Activated CD4-positive, CD25-positive, alpha-beta regulatory T cell treated with anti-CD3 and anti-CD28 coated beads, Interleukin-2, amount 50 U/mL, for 24 hours (primary cell): ENCODE results near the gene SEMA3G.
A peak's percentile ranks its signal among the peaks of the same experiment; 100 is the strongest.

Experiments
- ATAC-seq, 2 donors: fragments of 150-1000 bp; cut with Tn5 transposase; one replicate each; pipeline ENCODE4 v1.10.0; 2021; ENCODE audit warnings: mild to moderate bottlenecking in 1 of 2, moderate library complexity in 1 of 2

SEMA3G gene

GRCh38 chr3:52444860-52445793 is at the start of gene SEMA3G:
TSS of gene SEMA3G (minus strand) at chr3:52445103. CDS start at chr3:52445027, 76 bp downstream.
- ATAC-seq: peak; percentile 99

GRCh38 chr3:52494445-52494844 is 49.5 kb upstream of the SEMA3G start:
- ATAC-seq: no peak

DNA sequence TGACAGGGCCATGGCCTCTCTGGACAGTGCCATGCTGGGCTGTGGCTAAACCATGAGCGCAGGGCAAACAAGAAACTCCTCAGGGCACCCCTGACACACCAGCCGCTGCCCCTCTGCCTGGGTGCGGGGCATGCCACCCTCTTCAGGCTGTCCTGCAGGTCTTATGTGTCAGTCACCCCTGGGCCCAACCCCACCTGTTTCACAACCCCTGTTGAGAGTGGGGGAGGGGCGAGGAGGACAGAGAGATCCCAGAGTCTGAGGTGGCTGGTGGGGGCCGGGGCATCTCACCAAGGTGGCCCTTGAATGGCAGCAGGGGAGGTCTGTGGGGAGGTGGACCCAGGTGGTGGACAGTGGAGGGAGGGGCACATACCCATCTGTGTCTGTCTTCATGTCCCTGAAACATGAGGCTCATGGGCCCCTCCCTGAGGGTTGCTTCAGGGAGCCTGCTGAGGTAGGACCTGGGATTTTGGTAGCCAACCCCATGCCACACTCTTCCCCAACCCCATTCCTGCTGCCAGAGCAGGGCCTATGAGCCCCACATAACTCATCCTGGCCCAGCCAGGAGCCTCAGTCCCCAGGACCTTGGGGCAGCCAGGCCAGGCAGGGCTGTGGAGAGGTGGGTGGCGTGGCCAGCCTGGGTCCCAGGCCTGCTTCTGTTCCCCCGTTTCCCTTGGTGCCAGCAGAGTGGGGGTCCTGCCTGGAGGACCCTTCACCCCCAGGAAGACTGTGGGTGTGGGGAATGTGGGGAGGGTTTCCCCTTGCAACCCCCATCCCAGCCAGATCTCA is 48.5 kb upstream of the SEMA3G start:
- no peak for ATAC-seq

GRCh38 chr3:52492059-52492458 is 47.2 kb upstream of the SEMA3G start:
- no peak for ATAC-seq

DNA sequence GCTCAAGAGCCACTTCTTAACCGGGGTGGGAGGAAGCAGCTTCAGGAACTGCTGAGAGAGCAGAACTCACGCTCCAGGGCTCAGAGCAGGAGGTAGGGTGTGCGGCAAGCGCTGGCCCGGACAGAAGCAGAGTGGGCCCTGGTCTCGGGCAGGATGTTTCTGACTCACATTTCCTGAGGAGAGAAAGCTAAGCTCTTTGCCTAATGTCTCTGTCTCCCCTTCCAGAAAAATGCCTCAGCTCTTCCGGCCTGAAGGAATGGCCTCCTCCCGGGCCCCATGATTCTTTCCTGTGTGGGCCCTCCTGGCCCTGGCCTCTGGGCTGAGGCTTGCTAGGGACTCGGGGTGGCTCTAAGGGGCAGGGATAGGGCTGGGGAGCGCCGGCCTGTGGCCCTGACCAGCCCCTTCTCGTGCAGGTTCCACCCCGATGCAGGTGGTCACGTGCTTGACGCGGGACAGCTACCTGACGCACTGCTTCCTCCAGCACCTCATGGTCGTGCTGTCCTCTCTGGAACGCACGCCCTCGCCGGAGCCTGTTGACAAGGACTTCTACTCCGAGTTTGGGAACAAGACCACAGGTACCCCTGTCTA is 46.1 kb upstream of the SEMA3G start:
- ATAC-seq: no peak

DNA sequence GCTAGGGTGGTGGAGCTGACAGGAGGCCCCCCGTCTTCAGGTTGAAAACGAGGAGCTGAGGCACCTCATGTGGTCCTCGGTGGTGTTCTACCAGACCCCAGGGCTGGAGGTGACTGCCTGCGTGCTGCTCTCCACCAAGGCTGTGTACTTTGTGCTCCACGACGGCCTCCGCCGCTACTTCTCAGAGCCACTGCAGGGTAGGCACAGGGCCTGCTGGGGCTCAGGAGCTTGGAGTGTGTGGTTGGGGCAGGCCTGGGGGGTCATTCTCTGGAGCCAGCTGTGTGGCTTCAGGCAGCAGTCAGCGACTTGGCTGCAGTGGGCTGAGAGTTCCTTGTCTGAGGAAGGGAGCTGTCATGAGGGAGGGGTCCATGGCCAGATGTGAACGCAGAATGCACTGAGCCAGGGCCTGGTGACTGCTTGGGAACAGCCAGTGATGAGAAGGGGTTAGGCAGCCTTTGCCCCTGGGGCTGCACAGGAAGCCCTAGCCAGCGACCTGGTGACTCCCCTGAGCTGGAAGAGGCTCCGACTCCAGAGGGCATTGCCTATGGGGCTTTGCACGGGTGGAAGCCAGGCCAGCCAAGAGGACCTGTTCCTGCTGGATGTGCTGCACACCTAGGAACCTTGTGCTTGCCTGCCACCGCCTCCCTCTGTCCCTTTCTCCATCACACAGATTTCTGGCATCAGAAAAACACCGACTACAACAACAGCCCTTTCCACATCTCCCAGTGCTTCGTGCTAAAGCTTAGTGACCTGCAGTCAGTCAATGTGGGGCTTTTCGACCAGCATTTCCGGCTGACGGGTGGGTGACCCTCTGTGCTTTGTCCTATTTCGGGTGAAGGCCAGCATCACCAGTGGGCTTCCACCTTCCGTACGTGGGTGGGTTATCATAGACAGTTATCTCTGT is 45.4 kb upstream of the SEMA3G start:
- no peak for ATAC-seq

DNA sequence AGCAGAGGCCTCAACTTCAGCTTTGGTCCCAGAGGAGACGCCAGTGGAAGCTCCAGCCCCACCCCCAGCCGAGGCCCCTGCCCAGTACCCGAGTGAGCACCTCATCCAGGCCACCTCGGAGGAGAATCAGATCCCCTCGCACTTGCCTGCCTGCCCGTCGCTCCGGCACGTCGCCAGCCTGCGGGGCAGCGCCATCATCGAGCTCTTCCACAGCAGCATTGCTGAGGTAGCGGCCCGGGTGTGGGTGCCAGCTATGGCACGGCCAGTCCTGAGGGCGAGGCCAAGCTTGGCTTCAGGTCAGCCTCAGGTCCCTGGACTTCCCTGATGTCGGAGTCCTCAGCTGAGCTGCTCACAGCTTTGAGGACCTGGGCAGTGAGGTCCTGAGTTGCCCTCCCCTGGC is 44.5 kb upstream of the SEMA3G start:
- no peak for ATAC-seq

- no peak for ATAC-seq
Observed at GRCh38 chr3:52488746-52489145, 43.8 kb upstream of the SEMA3G start.

GRCh38 chr3:52487788-52488691 is 43.1 kb upstream of the SEMA3G start:
- no peak for ATAC-seq

- ATAC-seq: no peak
Observed at GRCh38 chr3:52487050-52487787, 42.3 kb upstream of the SEMA3G start.

DNA sequence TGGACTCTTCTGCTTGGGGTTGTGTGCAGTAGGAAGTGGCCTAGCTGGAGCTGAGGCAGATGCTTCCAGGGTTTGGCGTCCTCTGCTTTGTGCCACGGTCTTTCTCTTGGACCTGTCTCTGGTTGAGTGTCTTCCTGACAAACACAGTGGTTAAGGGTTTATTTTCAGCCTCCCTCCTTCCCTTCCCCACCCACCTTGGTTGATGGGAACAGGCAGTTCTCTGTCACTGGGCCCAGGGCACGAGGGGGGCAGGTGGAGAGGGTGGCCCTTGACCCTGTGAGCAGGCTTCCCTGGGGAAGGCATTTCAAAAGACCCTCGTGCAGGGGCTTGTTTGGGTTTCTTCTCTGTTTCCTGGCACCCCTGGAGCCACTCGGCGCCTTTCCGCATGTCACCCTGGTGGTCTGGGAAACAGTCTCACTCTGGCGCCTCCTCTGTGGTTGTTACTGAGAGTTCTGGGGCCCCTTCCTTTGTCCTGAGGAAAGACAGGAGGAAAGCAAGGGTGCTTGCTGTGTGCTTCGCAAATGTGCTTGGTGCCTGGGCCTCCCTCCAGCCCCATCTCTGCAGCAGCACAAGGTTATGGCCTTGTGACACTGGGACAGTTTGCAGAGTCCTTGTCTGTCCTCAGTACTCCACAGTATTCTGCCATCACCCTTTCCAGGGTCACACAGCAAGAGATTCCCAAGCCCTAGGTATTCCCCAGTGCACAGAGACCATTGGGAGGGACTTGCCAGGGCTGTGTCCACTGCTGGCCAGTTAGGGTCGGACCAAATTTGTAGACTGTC is 40.0 kb upstream of the SEMA3G start:
- no peak for ATAC-seq

GRCh38 chr3:52483577-52484381 is 38.9 kb upstream of the SEMA3G start:
- ATAC-seq: no peak

GRCh38 chr3:52483081-52483480 is 38.2 kb upstream of the SEMA3G start:
- no peak for ATAC-seq

GRCh38 chr3:52481819-52482521 is 37.1 kb upstream of the SEMA3G start:
- no peak for ATAC-seq

DNA sequence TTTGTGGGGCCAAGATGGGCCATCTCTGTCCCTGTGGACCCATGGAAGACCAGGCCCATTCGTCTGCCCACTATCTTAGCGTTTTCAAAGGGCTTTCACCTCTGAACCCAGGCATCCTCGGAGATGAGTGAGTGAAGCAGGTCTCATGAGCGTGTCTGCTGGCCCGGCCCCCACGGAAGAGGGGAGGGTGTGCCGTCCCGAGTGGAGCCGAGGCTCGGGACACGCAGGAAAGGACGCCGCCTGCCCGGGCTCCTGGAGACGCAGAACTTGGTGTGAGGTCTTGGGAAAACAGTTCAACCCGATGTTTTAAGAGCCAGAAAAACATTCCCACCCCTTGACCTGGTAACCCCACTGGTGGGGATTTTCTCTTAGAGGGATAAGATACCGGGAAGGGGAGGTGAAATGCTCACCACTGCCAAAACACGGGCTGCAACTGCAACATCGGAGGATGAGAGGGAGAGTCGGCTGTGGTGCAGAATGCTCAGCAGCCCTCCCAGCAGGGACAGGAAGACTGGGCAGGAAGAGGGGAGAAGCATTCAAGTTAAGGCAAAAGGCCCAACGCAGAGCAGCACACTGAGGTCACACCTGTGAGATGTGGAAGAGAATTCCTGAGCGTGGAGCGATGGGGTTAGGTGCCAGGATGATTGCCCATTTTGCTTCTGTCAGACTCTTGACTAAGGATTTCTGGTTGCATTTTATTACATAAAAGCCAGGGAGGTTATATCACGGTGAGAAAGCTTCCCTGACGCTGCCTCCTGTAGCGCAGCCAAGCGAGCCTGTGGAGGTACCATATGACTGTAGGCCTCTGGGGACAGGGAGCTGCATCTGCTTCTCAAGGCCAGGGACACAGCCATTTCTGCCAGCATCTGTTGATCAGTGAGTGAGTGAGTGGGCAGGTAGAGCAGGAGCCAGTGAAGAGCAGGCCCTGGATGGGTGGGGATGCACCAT is 36.1 kb upstream of the SEMA3G start:
- ATAC-seq: no peak

GRCh38 chr3:52479877-52480575 is 35.1 kb upstream of the SEMA3G start:
- no peak for ATAC-seq
